ENCODE data around the gene TRIM2. TPM values are rescaled to one million over a fixed set of nuclear protein-coding genes. Genes with fewer than 3 reads are reported as not detected.

TRIM2 gene
- polyA plus RNA-seq, 1 donor (not counting 4 experiments of a cell fraction or from before 2014, with no cell fraction given) = 10.6 TPM

DNA sequence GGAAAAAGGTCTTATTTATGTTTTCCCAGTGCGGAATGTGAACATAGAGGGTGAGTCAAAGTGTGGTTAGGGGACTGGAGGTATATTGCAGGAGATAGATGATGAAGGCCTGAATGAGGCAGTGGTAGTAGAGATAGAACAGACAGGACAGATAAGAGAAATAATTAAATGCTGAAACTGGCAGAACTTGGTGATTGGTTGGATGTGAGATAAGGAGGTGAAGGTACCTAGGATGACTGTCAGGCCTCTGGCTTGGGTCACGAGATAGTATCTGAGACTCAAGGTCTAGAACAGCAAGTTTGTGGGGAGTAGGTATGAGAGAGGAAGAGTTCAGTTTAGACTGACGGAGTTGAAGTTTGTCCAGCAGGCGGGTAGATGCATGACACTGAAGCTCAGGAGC is 143.8 kb downstream of the TRIM2 start:
- no peak for DNase-seq (ENCODE audit: low read depth, low spot score)
- dilution Hi-C loops (cut with MboI; ENCODE audit: extremely low pct_ligation_motif_present, low sequenced_read_pairs) = no loop called here
- no peaks in the 10 kb centered on the region for H3K27me3 ChIP-seq (ENCODE audit: control insufficient read depth, extremely low read depth, insufficient read depth, low read length)
- TF ChIP-seq EZH2 (IDR thresholded peaks at IDR 0.05; ENCODE audit: low read length) (no peak), CTCF (optimal IDR thresholded peaks at IDR 0.05 in 1 of 3, IDR thresholded peaks at IDR 0.05 in 1 of 3, conservative IDR thresholded peaks at IDR 0.05 in 1 of 3; ENCODE audit: extremely low read depth in 1 of 3, insufficient read depth in 2 of 3, low read length in 3 of 3) (no peak)
- H3K9ac ChIP-seq (ENCODE audit: control insufficient read depth, extremely low read depth, insufficient read depth, low read length) = no peak overlapping the region
- peaks cover 12% of the 10 kb centered on the region for H3K79me2 ChIP-seq (ENCODE audit: control insufficient read depth, insufficient read depth, low read length)
- H3K4me2 ChIP-seq (ENCODE audit: control insufficient read depth, extremely low read depth, insufficient read depth, low read depth, low read length) = no peak overlapping the region
- no peak for FAIRE-seq
- no peak overlapping the region for H3K27ac ChIP-seq (ENCODE audit: control insufficient read depth, insufficient read depth, low read length)
- H2AFZ ChIP-seq (ENCODE audit: control insufficient read depth, low read length) = no peak overlapping the region
- H3K9me3 ChIP-seq (ENCODE audit: control insufficient read depth, low read depth, low read length) = no peaks in the 10 kb centered on the region
- H3K4me1 ChIP-seq (ENCODE audit: control insufficient read depth, extremely low read depth, insufficient read depth, low read length) = peaks cover 8% of the 10 kb centered on the region
- no peaks in the 10 kb centered on the region for H4K20me1 ChIP-seq (ENCODE audit: control insufficient read depth, extremely low read depth, insufficient read depth, low read length)
- no peak overlapping the region for H3K4me3 ChIP-seq (ENCODE audit: control insufficient read depth in 2 of 3, extremely low read depth in 1 of 3, insufficient read depth in 2 of 3, low read depth in 1 of 3, low read length in 3 of 3)
- no peaks in the 10 kb centered on the region for H3K9me1 ChIP-seq (ENCODE audit: control insufficient read depth, extremely low read depth, insufficient read depth, low read length)
- no peaks in the 10 kb centered on the region for H3K36me3 ChIP-seq (ENCODE audit: control insufficient read depth in 2 of 2, extremely low read depth in 1 of 2, insufficient read depth in 2 of 2, low read length in 2 of 2)

GRCh38 chr4:153349206-153349805 is 145.1 kb downstream of the TRIM2 start:
- dilution Hi-C loops (cut with MboI; ENCODE audit: extremely low pct_ligation_motif_present, low sequenced_read_pairs) = no loop called here
- DNase-seq (ENCODE audit: low read depth, low spot score) (no peak), FAIRE-seq (no peak)
- Histone ChIP-seq H3K27ac (ENCODE audit: control insufficient read depth, insufficient read depth, low read length) (no peak overlapping the region), H3K4me1 (ENCODE audit: control insufficient read depth, extremely low read depth, insufficient read depth, low read length) (peaks cover 5% of the 10 kb centered on the region), H3K9ac (ENCODE audit: control insufficient read depth, extremely low read depth, insufficient read depth, low read length) (no peak overlapping the region), H4K20me1 (ENCODE audit: control insufficient read depth, extremely low read depth, insufficient read depth, low read length) (no peaks in the 10 kb centered on the region), H3K9me1 (ENCODE audit: control insufficient read depth, extremely low read depth, insufficient read depth, low read length) (no peaks in the 10 kb centered on the region), H3K4me2 (ENCODE audit: control insufficient read depth, extremely low read depth, insufficient read depth, low read depth, low read length) (no peak overlapping the region), H2AFZ (ENCODE audit: control insufficient read depth, low read length) (no peak overlapping the region), H3K36me3 (ENCODE audit: control insufficient read depth in 2 of 2, extremely low read depth in 1 of 2, insufficient read depth in 2 of 2, low read length in 2 of 2) (no peaks in the 10 kb centered on the region), H3K27me3 (ENCODE audit: control insufficient read depth, extremely low read depth, insufficient read depth, low read length) (no peaks in the 10 kb centered on the region), H3K9me3 (ENCODE audit: control insufficient read depth, low read depth, low read length) (no peaks in the 10 kb centered on the region), H3K79me2 (ENCODE audit: control insufficient read depth, insufficient read depth, low read length) (peaks cover 12% of the 10 kb centered on the region), H3K4me3 (ENCODE audit: control insufficient read depth in 2 of 3, extremely low read depth in 1 of 3, insufficient read depth in 2 of 3, low read depth in 1 of 3, low read length in 3 of 3) (no peak overlapping the region)
- no peak for TF ChIP-seq EZH2 (IDR thresholded peaks at IDR 0.05; ENCODE audit: low read length)
- TF ChIP-seq CTCF (optimal IDR thresholded peaks at IDR 0.05 in 1 of 3, IDR thresholded peaks at IDR 0.05 in 1 of 3, conservative IDR thresholded peaks at IDR 0.05 in 1 of 3; ENCODE audit: extremely low read depth in 1 of 3, insufficient read depth in 2 of 3, low read length in 3 of 3) = no peak
